ENCODE measurements around the gene TMEM100.
"Not testable (repeated sequence)": the region's sequence is repeated elsewhere in the genome, so short reads cannot be mapped to it uniquely, and the experiment has no call there.

TMEM100 gene

GRCh38 chr17:55693254-55694216 is 29.1 kb downstream of the TMEM100 start:
- in situ Hi-C loops (cut with MboI; ENCODE audit: low sequenced_read_pairs), result no loop called here

- in situ Hi-C loops (cut with MboI; ENCODE audit: low sequenced_read_pairs), result no loop called here
Measured at GRCh38 chr17:55692276-55692675, 30.4 kb downstream of the TMEM100 start.

- in situ Hi-C loops (cut with MboI; ENCODE audit: low sequenced_read_pairs), result no loop called here
Measured at GRCh38 chr17:55691666-55692065, 31.0 kb downstream of the TMEM100 start.

- in situ Hi-C loops (cut with MboI; ENCODE audit: low sequenced_read_pairs), result no loop called here
Measured at GRCh38 chr17:55690105-55690508, 32.6 kb downstream of the TMEM100 start.

GRCh38 chr17:55689672-55690071 is 33.0 kb downstream of the TMEM100 start:
- in situ Hi-C loops (cut with MboI; ENCODE audit: low sequenced_read_pairs), result no loop called here

GRCh38 chr17:55688057-55688456 is 34.6 kb downstream of the TMEM100 start:
- in situ Hi-C loops (cut with MboI; ENCODE audit: low sequenced_read_pairs), result no loop called here

- in situ Hi-C loops (cut with MboI; ENCODE audit: low sequenced_read_pairs), result no loop called here
Measured at GRCh38 chr17:55687037-55687436, 35.6 kb downstream of the TMEM100 start.

GRCh38 chr17:55683550-55684315 is 38.9 kb downstream of the TMEM100 start:
- in situ Hi-C loops (cut with MboI; ENCODE audit: low sequenced_read_pairs), result no loop called here

GRCh38 chr17:55681342-55681700 is 41.3 kb downstream of the TMEM100 start:
- in situ Hi-C loops (cut with MboI; ENCODE audit: low sequenced_read_pairs), result no loop called here

- in situ Hi-C loops (cut with MboI; ENCODE audit: low sequenced_read_pairs), result no loop called here
Measured at GRCh38 chr17:55680686-55681341, 41.9 kb downstream of the TMEM100 start.

GRCh38 chr17:55677446-55677845 is 45.2 kb downstream of the TMEM100 start:
- in situ Hi-C loops (cut with MboI; ENCODE audit: low sequenced_read_pairs), result no loop called here

- in situ Hi-C loops (cut with MboI; ENCODE audit: low sequenced_read_pairs), result no loop called here
Measured at GRCh38 chr17:55676274-55676673, 46.4 kb downstream of the TMEM100 start.

- in situ Hi-C loops (cut with MboI; ENCODE audit: low sequenced_read_pairs), result no loop called here
Measured at GRCh38 chr17:55673743-55674506, 48.7 kb downstream of the TMEM100 start.

GRCh38 chr17:55672585-55673501 is 49.8 kb downstream of the TMEM100 start:
- in situ Hi-C loops (cut with MboI; ENCODE audit: low sequenced_read_pairs), result no loop called here

GRCh38 chr17:55672010-55672409 is 50.7 kb downstream of the TMEM100 start:
- in situ Hi-C loops (cut with MboI; ENCODE audit: low sequenced_read_pairs), result not testable (repeated sequence)

Measured in HL-60/S4 treated with retinoic acid at 250 ng/mL for 4 days and 3 days (cell line).